Measurements from ENCODE around the gene C2orf76. TPM values are rescaled to one million over a fixed set of nuclear protein-coding genes. Genes with fewer than 3 reads are reported as not detected.
"Not testable (repeated sequence)": the region's sequence is repeated elsewhere in the genome, so short reads cannot be mapped to it uniquely, and the experiment has no call there.

Gene C2orf76
- total and polyA plus RNA-seq, 7 donors: 11.1 to 26.4 (median 17.6) TPM

GRCh38 chr2:119408221-119408619 lies 41.6 kb upstream of the C2orf76 start:
- no peak overlapping the region for H3K27ac ChIP-seq
- H3K9me3 ChIP-seq: no peaks in the 10 kb centered on the region
- intact Hi-C loops (cut with DNase I): loop anchor here (10.0 kb wide), 1 partner anchor 247 kb away; no protein-coding TSS in a partner anchor
- no peaks in the 10 kb centered on the region for H3K36me3 ChIP-seq
- no peak overlapping the region for H3K4me3 ChIP-seq
- no peak for TF ChIP-seq EP300 (IDR thresholded peaks at IDR 0.05)
- no peak for TF ChIP-seq POLR2AphosphoS5 (IDR thresholded peaks at IDR 0.05)
- TF ChIP-seq POLR2A (IDR thresholded peaks at IDR 0.05): no peak
- no peak for TF ChIP-seq CTCF (IDR thresholded peaks at IDR 0.05)
- H3K4me1 ChIP-seq: no peaks in the 10 kb centered on the region
- 37 to 58% methylated on average over 5 of the region's 5 CpGs for WGBS, 2 donors
- H3K27me3 ChIP-seq: peaks cover 0 to 5% (median 0%) of the 10 kb centered on the region in 3 donors
- no peak for DNase-seq

- intact Hi-C loops (cut with DNase I): loop anchor here (1.0 to 10.0 kb wide), 2 partner anchors 69 to 247 kb away; no protein-coding TSS in a partner anchor
- Histone ChIP-seq H3K4me3 (no peak overlapping the region), H3K9me3 (no peaks in the 10 kb centered on the region)
These were observed 41.0 kb upstream of the C2orf76 start for GRCh38 chr2:119407430-119408220.

GRCh38 chr2:119405151-119405550 lies 38.5 kb upstream of the C2orf76 start:
- intact Hi-C loops (cut with DNase I): loop anchor here (10.0 kb wide), 1 partner anchor 250 kb away; no protein-coding TSS in a partner anchor
- 92 to 95% methylated on average over 2 of the region's 2 CpGs for WGBS, 2 donors
- TF ChIP-seq EP300 (IDR thresholded peaks at IDR 0.05): no peak
- TF ChIP-seq POLR2A (IDR thresholded peaks at IDR 0.05): no peak
- no peak for TF ChIP-seq POLR2AphosphoS5 (IDR thresholded peaks at IDR 0.05)
- no peak for TF ChIP-seq CTCF (IDR thresholded peaks at IDR 0.05)
- DNase-seq: no peak
- H3K27ac ChIP-seq: no peak overlapping the region
- no peaks in the 10 kb centered on the region for H3K9me3 ChIP-seq
- H3K36me3 ChIP-seq: no peaks in the 10 kb centered on the region
- no peaks in the 10 kb centered on the region for H3K4me1 ChIP-seq
- H3K4me3 ChIP-seq: no peak overlapping the region
- H3K27me3 ChIP-seq: no peaks in the 10 kb centered on the region

More at GRCh38 chr2:119407430-119408220, 41.0 kb upstream of the C2orf76 start:
- Histone ChIP-seq H3K4me1 (no peaks in the 10 kb centered on the region), H3K27me3 (peaks cover 0 to 4% (median 0%) of the 10 kb centered on the region in 3 donors), H3K36me3 (no peaks in the 10 kb centered on the region), H3K27ac (no peak overlapping the region)
- 72 to 78% methylated on average over 7 of the region's 7 CpGs for WGBS, 2 donors
- DNase-seq: no peak
- TF ChIP-seq POLR2AphosphoS5 (IDR thresholded peaks at IDR 0.05) (no peak), CTCF (IDR thresholded peaks at IDR 0.05) (peak; percentile 68 to 78 (median 72))

DNA sequence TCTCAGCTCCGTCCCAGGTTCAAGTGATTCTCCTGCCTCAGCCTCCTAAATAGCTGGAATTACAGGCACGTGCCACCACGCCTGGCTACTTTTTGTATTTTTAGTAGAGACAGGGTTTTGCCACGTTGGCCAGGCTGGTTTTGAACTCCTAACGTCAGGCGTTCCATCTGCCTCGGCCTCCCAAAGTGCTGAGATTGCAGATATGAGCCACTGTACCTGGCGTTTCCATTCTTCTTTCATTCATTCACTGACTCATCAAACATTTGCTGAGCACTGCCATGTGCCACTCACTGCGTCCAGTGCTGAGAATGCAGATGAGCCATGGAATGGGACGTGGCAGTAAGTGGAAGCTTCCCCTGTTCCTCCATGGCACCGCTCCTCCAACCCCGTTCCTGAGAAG lies 37.0 kb upstream of the C2orf76 start:
- H3K27ac ChIP-seq, H3K36me3 ChIP-seq, DNase-seq, H3K4me1 ChIP-seq, H3K27me3 ChIP-seq, H3K9me3 ChIP-seq, H3K4me3 ChIP-seq: not testable (repeated sequence)
- 87% methylated on average over 12 of the region's 12 CpGs for WGBS, 2 donors
- intact Hi-C loops (cut with DNase I): loop anchor here (10.0 kb wide), 1 partner anchor 251 kb away; no protein-coding TSS in a partner anchor

- Histone ChIP-seq H3K27me3 (no peaks in the 10 kb centered on the region), H3K4me3 (no peak overlapping the region), H3K4me1 (no peaks in the 10 kb centered on the region), H3K9me3 (no peaks in the 10 kb centered on the region), H3K27ac (no peak overlapping the region), H3K36me3 (no peaks in the 10 kb centered on the region)
- 11 to 61% methylated on average over 10 of the region's 10 CpGs for WGBS, 2 donors
- DNase-seq: no peak
- TF ChIP-seq POLR2AphosphoS5 (IDR thresholded peaks at IDR 0.05): no peak
- TF ChIP-seq EP300 (IDR thresholded peaks at IDR 0.05): no peak
- TF ChIP-seq CTCF (IDR thresholded peaks at IDR 0.05): no peak
- no peak for TF ChIP-seq POLR2A (IDR thresholded peaks at IDR 0.05)
- intact Hi-C loops (cut with DNase I): loop anchor here (10.0 kb wide), 1 partner anchor 252 kb away; no protein-coding TSS in a partner anchor
These were observed 36.3 kb upstream of the C2orf76 start for GRCh38 chr2:119402645-119403560.
